ENCODE results near the gene QDPR. TPM values are rescaled to one million over a fixed set of nuclear protein-coding genes. Genes with fewer than 3 reads are reported as not detected.

The QDPR gene
- total RNA-seq, result 14.9 and 18.4 TPM in 2 replicates

GRCh38 chr4:17511950-17512795 is at the start of gene QDPR:
QDPR (minus strand) TSS chr4:17512090; CDS start chr4:17512054, 36 bp downstream.

DNA sequence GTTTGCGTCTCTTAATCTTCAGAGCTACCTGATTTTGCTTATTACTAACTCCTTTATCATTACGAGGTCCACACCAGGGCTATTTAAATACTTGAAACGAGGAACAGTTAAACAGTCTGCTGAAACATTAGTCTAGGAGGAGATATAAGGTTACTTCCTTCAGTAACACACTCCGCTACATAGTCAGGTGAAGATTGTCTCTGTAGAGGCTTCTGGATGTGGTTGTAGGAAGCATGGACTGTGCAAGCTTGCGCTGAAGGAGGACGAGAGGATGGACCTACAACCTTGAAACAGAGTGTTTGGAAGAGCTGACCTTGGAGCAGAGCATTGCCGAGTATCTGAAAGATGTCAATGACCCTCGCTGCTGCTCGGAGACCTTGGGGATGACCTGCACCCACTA is 3.0 kb upstream of the QDPR start, which contains the start of gene CLRN2:
Gene CLRN2 (plus strand): TSS at position 301 of the 400 bp plus-strand sequence. CDS start 102 bp downstream, outside the sequence.

Other genes with a start within 250 kb of the QDPR start
- gene CLRN2, start 3.1 kb upstream of the QDPR start, total RNA-seq, result not detected in 2 replicates
- 78.9 and 83.8 TPM in 2 replicates for gene LAP3, start 65.1 kb upstream of the QDPR start, total RNA-seq
- 10.5 and 11.8 TPM in 2 replicates for gene MED28, start 102.6 kb upstream of the QDPR start, total RNA-seq

Data from smooth muscle cell of the pulmonary artery (primary cell).